Ascending aorta (tissue), 2 donors: ENCODE results near the gene GMPR. TPM values are rescaled to one million over a fixed set of nuclear protein-coding genes. Genes with fewer than 3 reads are reported as not detected.
A peak's percentile ranks its signal among the peaks of the same experiment; 100 is the strongest.

Source experiments
- DNase-seq, 2 donors: peaks; one replicate each; pipeline ENCODE4 v3.0.0-alpha.2; 2019; ENCODE audit warnings: low spot score in 2 of 2
- H3K27ac ChIP-seq, 2 donors: fragments of 200-600 bp; sonication (generic); one replicate each; pipeline ENCODE4 v1.5.1; 2016 to 2017; ENCODE audit warnings: mild to moderate bottlenecking in 1 of 2
- H3K27me3 ChIP-seq: fragments of 200-600 bp; sonication (generic); one replicate; pipeline ENCODE4 v1.5.1; 2017
- H3K36me3 ChIP-seq, 2 donors: fragments of 200-600 bp; sonication (generic); one replicate each; pipeline ENCODE4 v1.5.1; 2016
- H3K4me1 ChIP-seq, 2 donors: fragments of 200-600 bp; sonication (generic); one replicate each; pipeline ENCODE4 v1.5.1; 2016 to 2017; ENCODE audit warnings: mild to moderate bottlenecking in 1 of 2
- H3K4me3 ChIP-seq, 2 donors: fragments of 200-600 bp; sonication (generic); one replicate each; pipeline ENCODE4 v1.5.1; 2016 to 2017; ENCODE audit warnings: mild to moderate bottlenecking in 1 of 2
- H3K9me3 ChIP-seq, 2 donors: fragments of 200-600 bp; sonication (generic); one replicate each; pipeline ENCODE4 v1.5.1; 2016
- intact Hi-C: fragments of 100-400 bp; cut with DNase I; formaldehyde crosslinking; loops from one replicate; pipeline ENCODE4 v1.15.1; 2023
- total RNA-seq: library from RNA; depleted of rRNA; stranded (reverse); fragments of >200 nt; gene quantifications from one replicate; pipeline ENCODE4 v1.1.0, GENCODE V29; 2016
- TF ChIP-seq, protein P1 (sequence below), 3 experiments: fragments of 200-600 bp in 2 of 3; fragments of 450-650 bp in 1 of 3; sonication (generic) in 2 of 3; IDR thresholded peaks; one replicate each; pipeline ENCODE4 v1.5.1; 2016 to 2019; ENCODE audit warnings: antibody characterized with exemption in 3 of 3, mild to moderate bottlenecking in 1 of 3, moderate library complexity in 1 of 3

The GMPR gene
- total RNA-seq, 1 donor from 2014 or later: 18.4 TPM

DNA sequence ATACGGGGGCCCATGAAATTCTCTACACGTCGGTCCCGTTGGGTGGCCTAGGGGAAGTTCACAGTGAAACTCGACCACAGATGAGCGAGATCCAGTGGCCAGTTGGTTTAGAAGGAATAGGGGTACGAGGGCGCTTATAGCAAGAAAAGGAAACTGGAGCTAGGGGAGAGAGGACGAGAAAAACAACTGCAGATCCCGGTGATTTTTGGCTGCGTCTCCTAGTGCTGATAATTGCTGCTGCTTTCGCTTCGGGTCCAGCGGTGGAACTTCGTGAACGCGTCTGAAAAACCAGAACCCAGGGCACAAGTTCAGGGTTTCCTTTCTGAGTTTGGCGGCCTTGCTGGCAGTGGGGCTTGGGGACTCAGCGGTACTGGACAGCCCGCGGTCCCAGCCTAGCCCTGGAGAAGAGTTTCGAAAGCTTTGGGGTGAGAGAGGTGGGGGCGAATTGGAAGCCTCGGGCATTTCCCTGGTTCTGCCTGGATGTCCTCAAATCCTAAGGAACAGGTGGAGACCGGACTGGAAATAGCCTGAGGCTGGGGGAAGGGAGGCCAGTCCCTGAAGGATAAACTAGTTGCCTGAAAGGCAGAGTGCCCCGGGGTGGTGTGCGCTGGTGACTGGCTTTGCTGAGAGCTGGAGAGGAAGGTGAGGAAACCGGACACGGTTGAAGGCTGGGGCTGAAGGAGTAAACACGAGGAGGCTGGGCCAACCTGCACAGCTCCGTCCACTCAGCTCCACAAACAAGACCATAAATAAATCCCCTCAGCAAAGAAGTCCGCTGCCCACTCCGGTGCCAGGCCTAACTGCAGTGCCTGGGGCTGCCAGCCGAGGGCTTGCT lies 793 bp downstream of the GMPR start:
- DNase-seq: peak in 1 of 2 donors; percentile 62
- peaks cover 13 to 54% of the 10 kb centered on the region in 2 donors for H3K4me1 ChIP-seq

DNA sequence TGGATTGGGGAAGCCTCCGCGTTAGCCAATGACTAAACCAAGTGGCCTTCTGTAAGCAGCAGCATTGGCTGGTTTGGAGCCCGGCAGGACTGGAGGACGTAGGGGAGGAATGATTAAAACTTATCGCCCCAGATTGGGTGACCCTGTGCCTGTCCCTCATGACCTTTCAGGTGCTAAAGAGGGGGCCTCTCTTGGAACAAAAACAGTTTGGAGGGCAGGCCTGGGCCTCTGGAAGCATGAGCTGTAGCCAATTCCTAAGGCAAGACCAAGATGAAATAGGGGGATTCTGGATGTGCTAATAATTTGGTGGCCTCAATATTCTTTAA lies 1.4 kb downstream of the GMPR start:
- Histone ChIP-seq H3K36me3 (no peaks in the 10 kb centered on the region), H3K4me3 (peak overlapping the region; percentile 73 to 95), H3K4me1 (peaks cover 15 to 58% of the 10 kb centered on the region in 2 donors), H3K27ac (peak overlapping the region; percentile 86 to 87), H3K9me3 (no peaks in the 10 kb centered on the region), H3K27me3 (no peaks in the 10 kb centered on the region)
- DNase-seq: peak in 1 of 2 donors; percentile 93
- intact Hi-C loops: loop anchor here (2.0 to 5.0 kb wide), 2 partner anchors 32 to 81 kb away; no protein-coding TSS in a partner anchor
- TF ChIP-seq, protein P1, sequence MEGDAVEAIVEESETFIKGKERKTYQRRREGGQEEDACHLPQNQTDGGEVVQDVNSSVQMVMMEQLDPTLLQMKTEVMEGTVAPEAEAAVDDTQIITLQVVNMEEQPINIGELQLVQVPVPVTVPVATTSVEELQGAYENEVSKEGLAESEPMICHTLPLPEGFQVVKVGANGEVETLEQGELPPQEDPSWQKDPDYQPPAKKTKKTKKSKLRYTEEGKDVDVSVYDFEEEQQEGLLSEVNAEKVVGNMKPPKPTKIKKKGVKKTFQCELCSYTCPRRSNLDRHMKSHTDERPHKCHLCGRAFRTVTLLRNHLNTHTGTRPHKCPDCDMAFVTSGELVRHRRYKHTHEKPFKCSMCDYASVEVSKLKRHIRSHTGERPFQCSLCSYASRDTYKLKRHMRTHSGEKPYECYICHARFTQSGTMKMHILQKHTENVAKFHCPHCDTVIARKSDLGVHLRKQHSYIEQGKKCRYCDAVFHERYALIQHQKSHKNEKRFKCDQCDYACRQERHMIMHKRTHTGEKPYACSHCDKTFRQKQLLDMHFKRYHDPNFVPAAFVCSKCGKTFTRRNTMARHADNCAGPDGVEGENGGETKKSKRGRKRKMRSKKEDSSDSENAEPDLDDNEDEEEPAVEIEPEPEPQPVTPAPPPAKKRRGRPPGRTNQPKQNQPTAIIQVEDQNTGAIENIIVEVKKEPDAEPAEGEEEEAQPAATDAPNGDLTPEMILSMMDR (IDR thresholded peaks at IDR 0.05): no peak

More for the DNA sequence above, 793 bp downstream of the GMPR start:
- peak overlapping the region; percentile 86 to 87 for H3K27ac ChIP-seq
- TF ChIP-seq, protein P1 (IDR thresholded peaks at IDR 0.05): peak; percentile 70 to 76 (median 72)
- peak overlapping the region; percentile 73 to 95 for H3K4me3 ChIP-seq
- no peaks in the 10 kb centered on the region for H3K36me3 ChIP-seq
- no peaks in the 10 kb centered on the region for H3K27me3 ChIP-seq
- intact Hi-C loops: loop anchor here (1.0 to 2.0 kb wide), 2 partner anchors 21 to 82 kb away; no protein-coding TSS in a partner anchor
- no peaks in the 10 kb centered on the region for H3K9me3 ChIP-seq

DNA sequence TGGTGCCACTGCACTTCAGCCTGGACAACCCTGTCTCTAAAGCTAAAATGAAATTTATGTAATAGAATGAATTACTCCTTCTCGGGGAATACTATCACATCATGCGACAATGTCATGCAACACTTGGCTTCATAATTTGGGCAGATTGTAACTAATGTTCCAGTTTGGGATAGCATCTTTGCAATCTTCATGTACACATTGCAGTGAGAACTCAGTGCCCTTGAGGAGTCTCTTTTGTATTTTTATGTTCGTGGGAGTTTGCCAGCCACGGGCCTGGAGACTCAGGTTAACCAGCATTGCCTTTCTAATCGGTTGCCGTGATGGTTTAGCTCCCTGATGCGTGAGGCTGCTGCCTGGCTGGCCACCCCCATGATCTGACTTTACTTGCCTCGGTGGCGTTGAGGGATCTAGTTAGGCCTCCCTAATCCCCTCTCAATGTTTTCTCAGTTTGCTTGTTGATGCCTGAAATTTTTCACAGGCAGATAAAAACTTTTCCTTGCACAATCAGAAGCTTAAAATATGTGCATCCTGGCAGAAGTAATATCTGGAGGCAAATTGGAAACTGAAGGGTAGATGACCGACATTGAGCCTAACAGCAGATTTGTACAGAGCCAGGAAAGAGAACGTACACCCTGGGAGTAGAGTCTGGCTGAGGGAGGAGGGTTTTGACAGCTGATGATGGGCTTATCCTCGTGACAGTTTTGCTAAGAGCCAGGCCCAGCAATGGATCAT lies 2.4 kb downstream of the GMPR start:
- Histone ChIP-seq H3K4me1 (peaks cover 15 to 68% of the 10 kb centered on the region in 2 donors), H3K9me3 (no peaks in the 10 kb centered on the region), H3K27me3 (no peaks in the 10 kb centered on the region), H3K36me3 (no peaks in the 10 kb centered on the region), H3K27ac (peak overlapping the region; percentile 86 to 87), H3K4me3 (peak overlapping the region in 1 of 2 donors; percentile 73)
- no peak for DNase-seq
- intact Hi-C loops: loop anchor here (5.0 kb wide), 1 partner anchor 33 kb away; no protein-coding TSS in a partner anchor
- TF ChIP-seq, protein P1 (IDR thresholded peaks at IDR 0.05): no peak

DNA sequence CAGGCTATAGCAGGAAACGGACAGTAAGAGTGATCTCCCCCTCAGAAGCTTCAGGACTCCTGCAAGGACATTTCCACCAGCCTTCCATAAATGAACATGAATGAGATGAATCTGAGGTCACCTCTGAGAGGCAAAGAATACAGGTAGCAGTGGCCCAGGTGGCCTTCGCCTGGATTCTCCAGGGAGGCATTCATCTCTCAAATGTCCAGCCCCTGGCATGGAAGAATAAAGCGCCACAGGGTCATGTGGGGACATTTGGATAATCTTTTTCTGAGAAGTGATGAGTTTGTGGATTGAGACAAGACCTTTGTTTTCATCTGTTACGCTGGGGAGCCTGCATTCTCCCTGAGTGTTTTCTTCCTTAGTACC lies 2.9 kb downstream of the GMPR start:
- H3K27ac ChIP-seq: peak overlapping the region in 1 of 2 donors; percentile 86
- DNase-seq: no peak
- H3K4me3 ChIP-seq: no peak overlapping the region
- H3K27me3 ChIP-seq: no peaks in the 10 kb centered on the region
- intact Hi-C loops: loop anchor here (5.0 kb wide), 1 partner anchor 34 kb away; no protein-coding TSS in a partner anchor
- no peaks in the 10 kb centered on the region for H3K9me3 ChIP-seq
- no peaks in the 10 kb centered on the region for H3K36me3 ChIP-seq
- TF ChIP-seq, protein P1 (IDR thresholded peaks at IDR 0.05): no peak
- peaks cover 15 to 64% of the 10 kb centered on the region in 2 donors for H3K4me1 ChIP-seq

DNA sequence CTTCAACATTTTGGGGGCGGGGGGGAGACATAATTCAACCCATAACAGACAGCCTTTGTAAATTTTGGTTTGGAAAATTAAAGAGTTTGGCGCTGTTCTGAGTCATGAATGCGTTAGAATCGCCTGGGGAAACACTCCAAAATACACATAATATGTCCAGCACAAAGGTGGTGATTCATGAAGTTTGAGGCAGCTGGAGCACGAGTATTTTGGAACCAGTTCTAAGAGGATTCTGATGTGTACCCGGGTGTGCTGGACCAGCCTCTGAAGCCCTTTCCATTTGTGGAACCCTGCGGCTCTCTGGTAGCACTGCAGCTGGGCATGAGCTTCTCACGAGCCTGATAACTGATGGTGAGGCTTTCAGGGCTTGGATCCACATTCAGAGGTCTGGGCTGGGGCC lies 4.7 kb downstream of the GMPR start:
- intact Hi-C loops: loop anchor here (1.0 to 5.0 kb wide), 2 partner anchors 34 to 36 kb away; no protein-coding TSS in a partner anchor
- Histone ChIP-seq H3K36me3 (peaks cover 7 to 15% of the 10 kb centered on the region in 2 donors), H3K9me3 (no peaks in the 10 kb centered on the region), H3K27ac (peak overlapping the region; percentile 38 to 81), H3K4me3 (peak overlapping the region in 1 of 2 donors; percentile 21), H3K27me3 (no peaks in the 10 kb centered on the region), H3K4me1 (peaks cover 11 to 52% of the 10 kb centered on the region in 2 donors)
- TF ChIP-seq, protein P1 (IDR thresholded peaks at IDR 0.05): peak in 1 of 3 experiments; percentile 10
- peak; percentile 28 to 85 for DNase-seq
